PC-3 (cell line): Measurements from ENCODE around the gene JAG2.

ENCODE experiments used
- EZH2 ChIP-seq: fragments of 300-600 bp; sonication (generic); IDR thresholded peaks from one replicate; pipeline ENCODE4 v1.6.1; 2017; ENCODE audit warnings: antibody characterized with exemption, mild to moderate bottlenecking, low read length; ENCODE audit not compliant: unreplicated experiment
- EZH2phosphoT487 ChIP-seq: fragments of 300-600 bp; sonication (generic); IDR thresholded peaks from 2 replicates; pipeline ENCODE4 v1.6.1; 2018; ENCODE audit warnings: mild to moderate bottlenecking, antibody characterized with exemption, low read length, borderline replicate concordance
- TF ChIP-seq, protein P1 (sequence below): fragments of 300-600 bp; sonication (generic); conservative IDR thresholded peaks from 2 replicates; pipeline ENCODE4 v1.5.1; 2017; ENCODE audit warnings: antibody characterized with exemption, low read depth, mild to moderate bottlenecking, low read length

DNA sequence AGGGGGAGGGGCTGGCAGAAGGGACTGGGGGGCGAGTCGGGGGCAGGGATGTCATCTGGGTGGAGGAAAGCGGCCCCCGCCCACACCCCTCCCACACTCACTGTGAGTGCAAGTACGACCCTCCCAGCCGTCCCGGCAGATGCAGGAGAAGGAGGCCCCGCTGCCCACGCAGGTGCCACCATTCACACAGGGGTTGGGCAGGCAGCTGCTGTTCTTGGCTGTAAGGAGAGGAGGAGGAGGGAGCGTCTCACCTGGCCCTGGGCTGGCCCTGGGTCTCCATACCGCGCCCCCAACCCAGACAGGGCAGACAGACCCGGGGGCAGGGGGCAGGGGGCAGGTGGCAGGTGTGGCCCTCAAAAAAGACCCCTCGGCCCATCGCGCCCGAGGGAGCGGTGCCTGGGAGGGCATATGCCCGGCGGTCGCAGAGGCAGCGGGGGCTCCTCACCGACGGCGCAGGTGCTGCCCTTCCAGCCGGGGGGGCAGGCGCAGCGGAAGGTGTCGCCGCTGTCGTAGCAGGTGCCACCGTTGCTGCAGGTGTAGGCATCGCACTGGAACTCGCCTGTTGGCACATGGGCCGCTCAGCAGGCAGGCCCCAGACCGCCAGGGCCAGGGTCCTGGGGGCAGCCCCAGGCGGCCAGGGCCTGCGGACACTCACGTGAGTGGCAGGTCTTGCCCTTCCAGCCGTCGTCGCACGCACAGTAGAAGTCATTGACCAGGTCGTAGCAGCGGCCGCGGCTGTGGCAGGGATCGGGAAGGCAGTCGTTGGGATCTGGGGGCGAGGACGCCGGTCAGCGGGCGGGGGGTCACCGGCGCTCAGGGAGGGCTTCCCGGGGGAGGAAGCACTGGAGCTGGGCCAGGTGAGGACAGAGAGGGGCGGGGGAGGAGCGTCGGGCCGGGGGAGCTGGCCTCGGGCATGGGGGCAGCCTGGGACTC lies 20.6 kb downstream of the JAG2 start:
- TF ChIP-seq, protein P1, sequence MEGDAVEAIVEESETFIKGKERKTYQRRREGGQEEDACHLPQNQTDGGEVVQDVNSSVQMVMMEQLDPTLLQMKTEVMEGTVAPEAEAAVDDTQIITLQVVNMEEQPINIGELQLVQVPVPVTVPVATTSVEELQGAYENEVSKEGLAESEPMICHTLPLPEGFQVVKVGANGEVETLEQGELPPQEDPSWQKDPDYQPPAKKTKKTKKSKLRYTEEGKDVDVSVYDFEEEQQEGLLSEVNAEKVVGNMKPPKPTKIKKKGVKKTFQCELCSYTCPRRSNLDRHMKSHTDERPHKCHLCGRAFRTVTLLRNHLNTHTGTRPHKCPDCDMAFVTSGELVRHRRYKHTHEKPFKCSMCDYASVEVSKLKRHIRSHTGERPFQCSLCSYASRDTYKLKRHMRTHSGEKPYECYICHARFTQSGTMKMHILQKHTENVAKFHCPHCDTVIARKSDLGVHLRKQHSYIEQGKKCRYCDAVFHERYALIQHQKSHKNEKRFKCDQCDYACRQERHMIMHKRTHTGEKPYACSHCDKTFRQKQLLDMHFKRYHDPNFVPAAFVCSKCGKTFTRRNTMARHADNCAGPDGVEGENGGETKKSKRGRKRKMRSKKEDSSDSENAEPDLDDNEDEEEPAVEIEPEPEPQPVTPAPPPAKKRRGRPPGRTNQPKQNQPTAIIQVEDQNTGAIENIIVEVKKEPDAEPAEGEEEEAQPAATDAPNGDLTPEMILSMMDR = no peak
- TF ChIP-seq EZH2 = no peak
- no peak for TF ChIP-seq EZH2phosphoT487
